Rectal smooth muscle tissue (tissue), 1 donor: ENCODE data around the gene TMCO1.

Source experiments
- H3K27ac ChIP-seq: one replicate; pipeline ENCODE4 v1.7.0; 2013; ENCODE audit warnings: low read depth, low read length, inconsistent platforms
- H3K27me3 ChIP-seq: one replicate; pipeline ENCODE4 v1.7.0; 2013; ENCODE audit warnings: low read length; ENCODE audit not compliant: control insufficient read depth, insufficient read depth
- H3K36me3 ChIP-seq: one replicate; pipeline ENCODE4 v1.7.0; 2013; ENCODE audit warnings: low read length; ENCODE audit not compliant: control insufficient read depth, insufficient read depth
- H3K4me1 ChIP-seq: one replicate; pipeline ENCODE4 v1.7.0; 2013; ENCODE audit warnings: low read length; ENCODE audit not compliant: control insufficient read depth, insufficient read depth
- H3K4me3 ChIP-seq: one replicate; pipeline ENCODE4 v1.7.0; 2013; ENCODE audit warnings: low read length
- H3K9ac ChIP-seq: one replicate; pipeline ENCODE4 v1.7.0; 2013; ENCODE audit warnings: low read length

The TMCO1 gene

GRCh38 chr1:165678509-165678908, 90.2 kb downstream of the TMCO1 start:
- no peak overlapping the region for H3K9ac ChIP-seq
- peaks cover 8% of the 10 kb centered on the region for H3K36me3 ChIP-seq
- no peaks in the 10 kb centered on the region for H3K4me1 ChIP-seq
- no peak overlapping the region for H3K4me3 ChIP-seq
- H3K27me3 ChIP-seq = no peaks in the 10 kb centered on the region
- H3K27ac ChIP-seq = no peak overlapping the region
